WERI-Rb-1 (cell line): ENCODE results near the gene MGAT3.

Experiments used
- DNase-seq: peaks from one replicate; pipeline ENCODE4 v3.0.0-alpha.2; 2020
- H3K27ac ChIP-seq: fragments of 250-450 bp; sonication (Bioruptor Pico); 2 replicates; pipeline ENCODE4 v1.5.1; 2020; ENCODE audit warnings: mild to moderate bottlenecking, moderate library complexity
- H3K27me3 ChIP-seq: fragments of 250-450 bp; sonication (Bioruptor Pico); 2 replicates; pipeline ENCODE4 v1.5.1; 2021; ENCODE audit warnings: mild to moderate bottlenecking, low read depth, moderate library complexity; ENCODE audit not compliant: insufficient read depth, severe bottlenecking
- H3K36me3 ChIP-seq: fragments of 250-450 bp; sonication (Bioruptor Pico); 2 replicates; pipeline ENCODE4 v1.5.1; 2020; ENCODE audit warnings: mild to moderate bottlenecking, moderate library complexity
- H3K4me3 ChIP-seq: 2 replicates; pipeline ENCODE4 v1.5.1; 2011; ENCODE audit warnings: low read depth, mild to moderate bottlenecking, control low read depth, low read length
- H3K9me3 ChIP-seq: fragments of 250-450 bp; sonication (Bioruptor Pico); 2 replicates; pipeline ENCODE4 v1.5.1; 2021; ENCODE audit warnings: mild to moderate bottlenecking, moderate library complexity; ENCODE audit not compliant: severe bottlenecking
- CTCF ChIP-seq: IDR thresholded peaks from 2 replicates; pipeline ENCODE4 v1.5.1; 2011; ENCODE audit warnings: low read depth, mild to moderate bottlenecking, control low read depth, inconsistent platforms, low read length

Gene MGAT3

GRCh38 chr22:39426380-39427043 lies 30.3 kb upstream of the MGAT3 start:
- Histone ChIP-seq H3K9me3 (no peaks in the 10 kb centered on the region), H3K36me3 (peaks cover 41% of the 10 kb centered on the region), H3K4me3 (no peak overlapping the region), H3K27ac (no peak overlapping the region), H3K27me3 (no peaks in the 10 kb centered on the region)
- DNase-seq = no peak
- TF ChIP-seq CTCF = no peak

GRCh38 chr22:39427751-39428596 lies 28.8 kb upstream of the MGAT3 start:
- H3K27ac ChIP-seq = no peak overlapping the region
- TF ChIP-seq CTCF = no peak
- H3K9me3 ChIP-seq = no peaks in the 10 kb centered on the region
- no peak for DNase-seq
- H3K4me3 ChIP-seq = no peak overlapping the region
- peaks cover 40% of the 10 kb centered on the region for H3K36me3 ChIP-seq
- no peaks in the 10 kb centered on the region for H3K27me3 ChIP-seq

DNA sequence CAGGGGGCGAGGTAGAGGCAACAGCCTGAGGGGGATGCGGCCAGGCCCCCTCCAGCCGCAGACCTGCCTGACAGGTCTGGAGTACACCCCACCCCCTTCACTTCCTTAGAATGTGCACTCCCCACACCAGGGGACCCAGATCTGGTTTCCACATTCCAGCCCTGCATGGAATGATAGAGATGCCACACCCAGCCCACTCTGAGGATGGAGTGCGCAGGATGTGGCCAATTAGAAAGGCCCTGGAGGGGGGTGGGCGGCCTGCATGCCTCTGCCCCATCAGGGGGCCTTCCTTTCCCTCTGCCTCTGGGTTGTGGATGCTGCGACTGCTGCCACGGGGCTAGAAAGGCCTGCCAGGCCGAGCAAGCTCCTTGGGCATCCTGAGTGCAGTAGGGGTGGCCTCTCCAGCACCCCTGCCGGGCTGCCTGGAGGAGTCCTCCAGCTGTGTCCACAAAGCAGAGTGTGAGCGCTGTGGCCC lies 28.2 kb upstream of the MGAT3 start:
- DNase-seq = no peak
- TF ChIP-seq CTCF = no peak
- Histone ChIP-seq H3K27ac (no peak overlapping the region), H3K27me3 (no peaks in the 10 kb centered on the region), H3K4me3 (no peak overlapping the region), H3K36me3 (peaks cover 41% of the 10 kb centered on the region), H3K9me3 (no peaks in the 10 kb centered on the region)

DNA sequence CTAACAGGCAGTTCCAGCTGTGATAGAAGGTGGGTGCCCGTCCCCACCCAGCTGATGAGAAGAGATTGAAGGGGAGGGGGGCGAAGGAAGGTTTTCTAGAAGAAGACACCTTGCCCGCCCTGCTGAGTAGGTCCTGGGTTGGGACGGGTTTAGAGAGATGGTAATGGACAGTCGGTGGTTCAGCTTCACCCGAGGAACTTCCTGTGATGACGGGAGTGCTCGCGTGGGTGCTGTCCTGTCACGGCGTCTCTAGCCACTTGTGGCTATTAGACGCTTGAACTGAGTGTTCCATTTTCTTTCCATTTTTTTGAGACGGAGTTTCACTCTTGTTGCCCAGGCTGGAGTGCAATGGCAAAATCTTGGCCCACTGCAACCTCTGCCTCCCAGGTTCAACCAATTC lies 27.6 kb upstream of the MGAT3 start:
- Histone ChIP-seq H3K27ac (no peak overlapping the region), H3K36me3 (peaks cover 39% of the 10 kb centered on the region), H3K9me3 (no peaks in the 10 kb centered on the region), H3K4me3 (no peak overlapping the region), H3K27me3 (no peaks in the 10 kb centered on the region)
- no peak for DNase-seq
- no peak for TF ChIP-seq CTCF

DNA sequence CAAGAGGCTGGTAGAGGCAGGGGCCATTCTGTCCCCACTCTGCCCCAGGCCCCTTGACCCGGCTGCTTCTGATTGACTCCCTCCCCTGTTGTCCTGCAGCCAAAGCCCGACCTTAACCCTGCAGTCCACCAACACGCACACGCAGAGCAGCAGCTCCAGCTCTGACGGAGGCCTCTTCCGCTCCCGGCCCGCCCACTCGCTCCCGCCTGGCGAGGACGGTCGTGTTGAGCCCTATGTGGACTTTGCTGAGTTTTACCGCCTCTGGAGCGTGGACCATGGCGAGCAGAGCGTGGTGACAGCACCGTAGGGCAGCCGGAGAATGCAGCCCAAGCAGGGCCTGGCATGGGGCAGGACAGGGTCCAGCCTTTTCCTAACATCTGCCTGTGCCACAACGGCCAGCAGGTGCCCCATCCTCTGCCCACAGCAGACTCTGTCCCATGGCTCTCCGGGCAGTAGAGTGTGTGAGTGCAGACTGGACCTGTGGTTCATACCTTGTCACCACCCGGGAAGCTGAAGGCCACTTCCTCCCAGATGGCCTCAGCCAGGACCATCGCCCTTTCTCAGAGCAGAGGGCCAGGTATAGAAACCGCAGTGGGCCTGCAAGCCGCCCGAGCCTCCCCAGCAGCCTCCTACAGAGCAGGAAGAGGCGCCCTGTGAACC lies 26.8 kb upstream of the MGAT3 start:
- TF ChIP-seq CTCF = no peak
- Histone ChIP-seq H3K27ac (no peak overlapping the region), H3K36me3 (peaks cover 36% of the 10 kb centered on the region), H3K4me3 (no peak overlapping the region), H3K27me3 (no peaks in the 10 kb centered on the region), H3K9me3 (no peaks in the 10 kb centered on the region)
- DNase-seq = no peak
